ENCODE results near the gene EXOC3L4. TPM values are rescaled to one million over a fixed set of nuclear protein-coding genes. Genes with fewer than 3 reads are reported as not detected.
"Not testable (repeated sequence)": the region's sequence is repeated elsewhere in the genome, so short reads cannot be mapped to it uniquely, and the experiment has no call there.

EXOC3L4 gene
- total RNA-seq, 1 experiment from 2014 or later, result 6.3 TPM

DNA sequence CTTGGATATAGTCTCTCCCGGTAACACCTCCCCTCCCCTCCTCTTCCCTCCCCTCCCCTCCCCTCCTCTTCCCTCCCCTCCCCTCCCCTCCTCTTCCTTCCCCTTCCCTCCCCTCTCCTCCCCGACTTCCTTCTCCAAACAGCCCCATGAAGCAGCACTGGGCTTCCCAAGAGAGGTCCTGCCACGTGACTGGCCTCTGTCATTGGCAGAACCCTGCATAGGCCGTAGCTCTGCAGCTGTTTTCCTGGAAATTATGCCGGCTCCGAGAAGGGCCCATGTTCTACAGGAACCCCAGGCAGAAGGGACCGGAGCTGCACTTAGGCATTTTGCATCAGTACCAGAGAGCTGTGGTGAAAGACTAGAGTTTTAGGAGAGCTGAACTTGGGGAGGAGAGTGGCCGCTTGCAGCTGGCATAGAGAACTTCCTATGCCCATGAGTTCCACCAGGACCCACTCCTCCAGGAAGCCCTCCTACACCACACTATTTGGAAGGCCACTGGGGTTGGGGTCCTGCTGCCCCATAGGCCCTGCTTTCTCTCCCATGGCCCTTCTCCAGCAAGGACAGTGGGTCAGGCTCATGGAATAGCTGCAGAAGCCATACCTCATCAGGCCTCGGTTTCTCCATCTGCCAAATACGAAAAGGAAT is 23.6 kb downstream of the EXOC3L4 start:
- ChIA-PET CTCF (interaction anchor here (1.6 kb wide), 1 partner anchor 13 kb away, joined by 6 read pairs; no protein-coding TSS in a partner anchor), POLR2A (interaction anchor here (0.7 kb wide), 1 partner anchor 169 kb away, joined by 3 read pairs; no protein-coding TSS in a partner anchor)
- Mint-ChIP-seq H3K27me3 (ENCODE audit: insufficient read depth, unreplicated experiment) (no peaks in the 10 kb centered on the region), H3K9me3 (ENCODE audit: unreplicated experiment) (no peaks in the 10 kb centered on the region), H3K27ac (ENCODE audit: unreplicated experiment) (no peak overlapping the region), H3K4me1 (ENCODE audit: low read depth, unreplicated experiment) (no peaks in the 10 kb centered on the region), H3K36me3 (ENCODE audit: insufficient read depth, unreplicated experiment) (peaks cover 4% of the 10 kb centered on the region), H3K4me3 (ENCODE audit: unreplicated experiment) (no peak overlapping the region)
- DNase-seq, result no peak
- H3K9me3 ChIP-seq, result peaks cover 5% of the 10 kb centered on the region; the same call in 1 of the 2 replicates
- TF ChIP-seq, protein P1, sequence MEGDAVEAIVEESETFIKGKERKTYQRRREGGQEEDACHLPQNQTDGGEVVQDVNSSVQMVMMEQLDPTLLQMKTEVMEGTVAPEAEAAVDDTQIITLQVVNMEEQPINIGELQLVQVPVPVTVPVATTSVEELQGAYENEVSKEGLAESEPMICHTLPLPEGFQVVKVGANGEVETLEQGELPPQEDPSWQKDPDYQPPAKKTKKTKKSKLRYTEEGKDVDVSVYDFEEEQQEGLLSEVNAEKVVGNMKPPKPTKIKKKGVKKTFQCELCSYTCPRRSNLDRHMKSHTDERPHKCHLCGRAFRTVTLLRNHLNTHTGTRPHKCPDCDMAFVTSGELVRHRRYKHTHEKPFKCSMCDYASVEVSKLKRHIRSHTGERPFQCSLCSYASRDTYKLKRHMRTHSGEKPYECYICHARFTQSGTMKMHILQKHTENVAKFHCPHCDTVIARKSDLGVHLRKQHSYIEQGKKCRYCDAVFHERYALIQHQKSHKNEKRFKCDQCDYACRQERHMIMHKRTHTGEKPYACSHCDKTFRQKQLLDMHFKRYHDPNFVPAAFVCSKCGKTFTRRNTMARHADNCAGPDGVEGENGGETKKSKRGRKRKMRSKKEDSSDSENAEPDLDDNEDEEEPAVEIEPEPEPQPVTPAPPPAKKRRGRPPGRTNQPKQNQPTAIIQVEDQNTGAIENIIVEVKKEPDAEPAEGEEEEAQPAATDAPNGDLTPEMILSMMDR (IDR thresholded peaks at IDR 0.05; ENCODE audit: insufficient read depth in 1 of 2, low read depth in 1 of 2, low read length in 1 of 2, severe bottlenecking in 1 of 2, unreplicated experiment in 1 of 2), result no peak
- H3K36me3 ChIP-seq (ENCODE audit: control insufficient read depth, insufficient read depth, low read length), result no peaks in the 10 kb centered on the region
- H3K27me3 ChIP-seq (replicated peaks; ENCODE audit: control insufficient read depth, insufficient read depth, low read length), result no peaks in the 10 kb centered on the region
- intact Hi-C loops (cut with micrococcal nuclease; ENCODE audit: unreplicated experiment), result no loop called here
- BruUV-seq (replicated peaks), result no TSS peak
- H3K4me1 ChIP-seq, result peaks cover 19% of the 10 kb centered on the region; the same call in 1 of the 2 replicates
- no peak overlapping the region for H3K4me3 ChIP-seq (ENCODE audit: low read depth, low read length)

DNA sequence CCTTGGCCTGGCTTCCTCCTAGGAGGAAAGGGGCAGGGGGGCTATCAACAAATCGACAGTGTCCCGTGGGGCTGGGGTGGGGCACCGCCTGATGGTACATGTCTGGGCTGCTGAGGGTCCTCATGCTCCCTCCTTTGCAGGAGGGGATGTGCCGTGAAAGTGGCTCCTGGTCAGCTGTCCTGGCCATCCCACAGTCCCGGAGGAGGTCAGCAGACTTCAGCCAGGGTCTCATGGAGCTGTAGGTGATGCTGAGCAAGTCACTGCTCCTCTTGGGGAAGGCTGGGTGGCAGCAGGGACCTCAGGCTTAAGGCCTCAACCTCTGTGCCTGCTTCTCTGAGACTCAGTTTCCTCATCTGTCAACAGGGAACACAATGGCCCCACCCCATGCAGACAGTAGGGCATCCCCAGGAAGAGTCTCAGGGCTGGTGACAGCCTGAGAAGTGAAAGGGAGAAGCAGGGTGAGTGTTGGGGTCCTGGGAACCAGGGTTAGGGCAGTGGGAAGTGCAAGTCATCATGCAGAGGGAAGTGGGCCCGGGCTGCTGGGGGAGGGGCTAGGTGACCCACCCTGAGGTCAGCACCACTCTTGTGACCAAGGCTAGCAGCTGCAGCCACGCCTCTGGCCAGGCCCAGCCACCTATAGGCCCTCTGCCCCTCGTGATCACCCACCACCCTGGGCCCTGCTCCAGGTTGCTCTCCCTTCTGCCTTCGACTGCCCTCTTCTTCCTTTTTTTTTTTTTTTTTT is 24.3 kb downstream of the EXOC3L4 start:
- POLR2A ChIA-PET, result interaction anchor here (0.7 kb wide), 1 partner anchor 168 kb away, joined by 3 read pairs; no protein-coding TSS in a partner anchor
- Histone ChIP-seq H3K27me3 (replicated peaks; ENCODE audit: control insufficient read depth, insufficient read depth, low read length) (no peaks in the 10 kb centered on the region), H3K4me3 (ENCODE audit: low read depth, low read length) (no peak overlapping the region), H3K4me1 (peaks cover 19% of the 10 kb centered on the region; the same call in 1 of the 2 replicates), H3K36me3 (ENCODE audit: control insufficient read depth, insufficient read depth, low read length) (no peaks in the 10 kb centered on the region), H3K9me3 (peaks cover 5% of the 10 kb centered on the region; the same call in 1 of the 2 replicates)
- intact Hi-C loops (cut with micrococcal nuclease; ENCODE audit: unreplicated experiment), result no loop called here
- Mint-ChIP-seq H3K36me3 (ENCODE audit: insufficient read depth, unreplicated experiment) (no peaks in the 10 kb centered on the region), H3K4me3 (ENCODE audit: unreplicated experiment) (no peak overlapping the region), H3K27ac (ENCODE audit: unreplicated experiment) (no peak overlapping the region), H3K27me3 (ENCODE audit: insufficient read depth, unreplicated experiment) (no peaks in the 10 kb centered on the region), H3K9me3 (ENCODE audit: unreplicated experiment) (no peaks in the 10 kb centered on the region), H3K4me1 (ENCODE audit: low read depth, unreplicated experiment) (no peaks in the 10 kb centered on the region)
- CTCF ChIA-PET, result interaction anchor here (1.6 kb wide), 1 partner anchor 14 kb away, joined by 6 read pairs; no protein-coding TSS in a partner anchor
- no TSS peak for BruUV-seq (replicated peaks)
- TF ChIP-seq, protein P1 (IDR thresholded peaks at IDR 0.05; ENCODE audit: insufficient read depth in 1 of 2, low read depth in 1 of 2, low read length in 1 of 2, severe bottlenecking in 1 of 2, unreplicated experiment in 1 of 2), result no peak
- DNase-seq, result no peak

DNA sequence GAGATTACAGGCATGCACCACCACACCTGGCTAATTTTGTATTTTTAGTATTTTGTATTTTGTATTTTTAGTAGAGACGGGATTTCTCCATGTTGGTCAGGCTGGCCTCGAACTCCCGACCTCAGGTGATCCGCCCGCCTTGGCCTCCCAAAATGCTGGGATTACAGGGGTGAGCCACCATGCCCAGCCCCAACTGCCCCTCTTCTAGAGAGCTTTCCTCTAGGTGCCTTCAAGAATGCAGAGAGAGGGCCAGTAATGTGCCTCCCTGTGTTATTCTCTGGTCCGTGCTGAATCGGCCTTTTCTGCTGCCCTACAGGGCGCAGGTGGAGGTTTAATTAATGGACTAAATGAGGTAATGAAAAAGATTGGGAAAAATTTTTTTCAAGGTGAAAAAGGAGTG is 25.0 kb downstream of the EXOC3L4 start:
- H3K9me3 Mint-ChIP-seq (ENCODE audit: unreplicated experiment); H3K27me3 ChIP-seq (replicated peaks; ENCODE audit: control insufficient read depth, insufficient read depth, low read length); DNase-seq; H3K27me3 Mint-ChIP-seq (ENCODE audit: insufficient read depth, unreplicated experiment); CTCF ChIA-PET; H3K4me3 Mint-ChIP-seq (ENCODE audit: unreplicated experiment); H3K27ac Mint-ChIP-seq (ENCODE audit: unreplicated experiment); H3K9me3 ChIP-seq; H3K36me3 Mint-ChIP-seq (ENCODE audit: insufficient read depth, unreplicated experiment); H3K36me3 ChIP-seq (ENCODE audit: control insufficient read depth, insufficient read depth, low read length); H3K4me3 ChIP-seq (ENCODE audit: low read depth, low read length); POLR2A ChIA-PET; H3K4me1 Mint-ChIP-seq (ENCODE audit: low read depth, unreplicated experiment); intact Hi-C loops (cut with micrococcal nuclease; ENCODE audit: unreplicated experiment); BruUV-seq (replicated peaks): not testable (repeated sequence)
- peaks cover 19% of the 10 kb centered on the region; the same call in 1 of the 2 replicates for H3K4me1 ChIP-seq
